Measurements from ENCODE around the gene PRKAG3.
"Not testable (repeated sequence)": the region's sequence is repeated elsewhere in the genome, so short reads cannot be mapped to it uniquely, and the experiment has no call there.

PRKAG3 gene

DNA sequence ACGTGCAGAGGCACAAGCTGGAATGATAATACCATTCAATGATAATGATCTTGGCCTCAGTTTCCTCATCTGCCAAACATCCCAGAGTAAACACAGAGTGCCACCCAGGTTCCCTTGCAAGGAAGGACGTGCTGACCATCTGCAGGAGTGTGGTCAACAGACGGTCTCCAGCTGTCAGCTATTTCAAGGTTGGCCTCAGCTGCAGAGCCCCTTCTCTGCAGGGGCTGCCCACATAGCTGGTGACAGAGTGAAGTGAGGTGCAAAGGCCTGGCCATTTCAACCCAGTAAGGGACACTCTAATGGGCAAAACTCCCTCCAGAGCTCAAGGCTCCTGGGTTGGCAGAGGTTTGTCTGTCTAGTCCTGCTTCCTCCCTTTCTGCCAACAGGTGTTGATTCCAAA is 19.7 kb upstream of the PRKAG3 start:
- no peak overlapping the region for H3K4me3 ChIP-seq (replicated peaks; ENCODE audit: insufficient read depth, low read length)
- DNase-seq (ENCODE audit: low read depth in 1 of 2, low spot score in 1 of 2), result no peak
- TF ChIP-seq GABPA (IDR thresholded peaks at IDR 0.05; ENCODE audit: low read depth) (no peak), SPI1 (IDR thresholded peaks at IDR 0.05; ENCODE audit: borderline replicate concordance, low read depth) (no peak), POLR2AphosphoS5 (IDR thresholded peaks at IDR 0.05; ENCODE audit: low read depth) (no peak)
- TF ChIP-seq, protein P1, sequence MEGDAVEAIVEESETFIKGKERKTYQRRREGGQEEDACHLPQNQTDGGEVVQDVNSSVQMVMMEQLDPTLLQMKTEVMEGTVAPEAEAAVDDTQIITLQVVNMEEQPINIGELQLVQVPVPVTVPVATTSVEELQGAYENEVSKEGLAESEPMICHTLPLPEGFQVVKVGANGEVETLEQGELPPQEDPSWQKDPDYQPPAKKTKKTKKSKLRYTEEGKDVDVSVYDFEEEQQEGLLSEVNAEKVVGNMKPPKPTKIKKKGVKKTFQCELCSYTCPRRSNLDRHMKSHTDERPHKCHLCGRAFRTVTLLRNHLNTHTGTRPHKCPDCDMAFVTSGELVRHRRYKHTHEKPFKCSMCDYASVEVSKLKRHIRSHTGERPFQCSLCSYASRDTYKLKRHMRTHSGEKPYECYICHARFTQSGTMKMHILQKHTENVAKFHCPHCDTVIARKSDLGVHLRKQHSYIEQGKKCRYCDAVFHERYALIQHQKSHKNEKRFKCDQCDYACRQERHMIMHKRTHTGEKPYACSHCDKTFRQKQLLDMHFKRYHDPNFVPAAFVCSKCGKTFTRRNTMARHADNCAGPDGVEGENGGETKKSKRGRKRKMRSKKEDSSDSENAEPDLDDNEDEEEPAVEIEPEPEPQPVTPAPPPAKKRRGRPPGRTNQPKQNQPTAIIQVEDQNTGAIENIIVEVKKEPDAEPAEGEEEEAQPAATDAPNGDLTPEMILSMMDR (IDR thresholded peaks at IDR 0.05; ENCODE audit: insufficient read depth, low read length), result no peak
- TF ChIP-seq, protein P2, sequence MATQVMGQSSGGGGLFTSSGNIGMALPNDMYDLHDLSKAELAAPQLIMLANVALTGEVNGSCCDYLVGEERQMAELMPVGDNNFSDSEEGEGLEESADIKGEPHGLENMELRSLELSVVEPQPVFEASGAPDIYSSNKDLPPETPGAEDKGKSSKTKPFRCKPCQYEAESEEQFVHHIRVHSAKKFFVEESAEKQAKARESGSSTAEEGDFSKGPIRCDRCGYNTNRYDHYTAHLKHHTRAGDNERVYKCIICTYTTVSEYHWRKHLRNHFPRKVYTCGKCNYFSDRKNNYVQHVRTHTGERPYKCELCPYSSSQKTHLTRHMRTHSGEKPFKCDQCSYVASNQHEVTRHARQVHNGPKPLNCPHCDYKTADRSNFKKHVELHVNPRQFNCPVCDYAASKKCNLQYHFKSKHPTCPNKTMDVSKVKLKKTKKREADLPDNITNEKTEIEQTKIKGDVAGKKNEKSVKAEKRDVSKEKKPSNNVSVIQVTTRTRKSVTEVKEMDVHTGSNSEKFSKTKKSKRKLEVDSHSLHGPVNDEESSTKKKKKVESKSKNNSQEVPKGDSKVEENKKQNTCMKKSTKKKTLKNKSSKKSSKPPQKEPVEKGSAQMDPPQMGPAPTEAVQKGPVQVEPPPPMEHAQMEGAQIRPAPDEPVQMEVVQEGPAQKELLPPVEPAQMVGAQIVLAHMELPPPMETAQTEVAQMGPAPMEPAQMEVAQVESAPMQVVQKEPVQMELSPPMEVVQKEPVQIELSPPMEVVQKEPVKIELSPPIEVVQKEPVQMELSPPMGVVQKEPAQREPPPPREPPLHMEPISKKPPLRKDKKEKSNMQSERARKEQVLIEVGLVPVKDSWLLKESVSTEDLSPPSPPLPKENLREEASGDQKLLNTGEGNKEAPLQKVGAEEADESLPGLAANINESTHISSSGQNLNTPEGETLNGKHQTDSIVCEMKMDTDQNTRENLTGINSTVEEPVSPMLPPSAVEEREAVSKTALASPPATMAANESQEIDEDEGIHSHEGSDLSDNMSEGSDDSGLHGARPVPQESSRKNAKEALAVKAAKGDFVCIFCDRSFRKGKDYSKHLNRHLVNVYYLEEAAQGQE (IDR thresholded peaks at IDR 0.05; ENCODE audit: insufficient replicate concordance, low read depth), result no peak
- no peak overlapping the region for H3K27ac ChIP-seq (replicated peaks)
- peaks cover 16% of the 10 kb centered on the region for H3K27me3 ChIP-seq (ENCODE audit: insufficient read depth, poor library complexity, severe bottlenecking)

DNA sequence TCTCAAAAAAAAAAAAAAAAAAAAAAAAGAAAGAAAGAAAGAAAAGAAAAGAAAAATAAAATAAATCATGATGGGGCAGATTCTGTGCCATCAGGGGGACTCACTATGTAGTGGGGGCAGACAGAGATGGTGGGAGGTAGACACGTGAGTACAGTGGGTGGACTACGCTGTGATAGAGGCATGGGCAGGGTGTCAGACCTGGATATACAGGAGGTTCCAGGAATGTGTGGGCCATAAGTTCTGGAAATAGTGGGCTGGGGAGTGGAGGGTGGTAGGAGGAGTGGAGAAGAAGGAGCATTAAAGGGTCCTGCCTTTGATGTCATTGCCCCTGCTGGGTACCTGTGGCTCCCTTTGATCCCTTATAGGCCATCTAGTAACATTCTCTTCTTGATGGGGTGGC is 19.2 kb upstream of the PRKAG3 start:
- TF ChIP-seq, protein P1 (IDR thresholded peaks at IDR 0.05; ENCODE audit: insufficient read depth, low read length), result no peak
- H3K4me3 ChIP-seq (replicated peaks; ENCODE audit: insufficient read depth, low read length), result no peak overlapping the region
- no peak for DNase-seq (ENCODE audit: low read depth in 1 of 2, low spot score in 1 of 2)
- peaks cover 13% of the 10 kb centered on the region for H3K27me3 ChIP-seq (ENCODE audit: insufficient read depth, poor library complexity, severe bottlenecking)
- H3K27ac ChIP-seq (replicated peaks), result no peak overlapping the region

DNA sequence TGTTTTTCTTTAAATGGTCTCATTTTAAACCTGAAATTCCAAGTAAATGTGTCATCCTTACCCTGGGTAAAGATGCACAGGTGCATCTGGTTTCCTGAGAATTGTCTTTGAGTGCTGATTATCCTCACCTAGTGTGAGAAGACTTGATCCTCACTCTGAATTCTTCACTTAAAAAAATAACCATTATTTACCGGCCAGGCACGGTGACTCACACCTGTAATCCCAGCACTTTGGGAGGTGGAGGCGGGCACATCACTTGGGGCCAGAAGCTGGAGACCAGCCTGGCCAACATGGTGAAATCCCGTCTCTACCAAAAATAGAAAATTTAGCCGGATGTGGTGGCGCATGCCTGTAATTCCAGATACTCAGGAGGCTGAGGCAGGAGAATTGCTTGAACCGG is 18.1 kb upstream of the PRKAG3 start:
- no peak overlapping the region for H3K27ac ChIP-seq (replicated peaks)
- no peak overlapping the region for H3K4me3 ChIP-seq (replicated peaks; ENCODE audit: insufficient read depth, low read length)
- TF ChIP-seq, protein P2 (IDR thresholded peaks at IDR 0.05; ENCODE audit: insufficient replicate concordance, low read depth), result no peak
- TF ChIP-seq POLR2AphosphoS5 (IDR thresholded peaks at IDR 0.05; ENCODE audit: low read depth) (no peak), SPI1 (IDR thresholded peaks at IDR 0.05; ENCODE audit: borderline replicate concordance, low read depth) (no peak), GABPA (IDR thresholded peaks at IDR 0.05; ENCODE audit: low read depth) (no peak)
- TF ChIP-seq, protein P1 (IDR thresholded peaks at IDR 0.05; ENCODE audit: insufficient read depth, low read length), result no peak
- DNase-seq (ENCODE audit: low read depth in 1 of 2, low spot score in 1 of 2), result no peak
- peaks cover 5% of the 10 kb centered on the region for H3K27me3 ChIP-seq (ENCODE audit: insufficient read depth, poor library complexity, severe bottlenecking)

- not testable (repeated sequence) for H3K4me3 ChIP-seq (replicated peaks; ENCODE audit: insufficient read depth, low read length); H3K27me3 ChIP-seq (ENCODE audit: insufficient read depth, poor library complexity, severe bottlenecking); DNase-seq (ENCODE audit: low read depth in 1 of 2, low spot score in 1 of 2); H3K27ac ChIP-seq (replicated peaks)
These were observed 15.4 kb upstream of the PRKAG3 start for GRCh38 chr2:218846963-218847362.

GRCh38 chr2:218844334-218844733 is 12.7 kb upstream of the PRKAG3 start:
- H3K27ac ChIP-seq (replicated peaks); H3K4me3 ChIP-seq (replicated peaks; ENCODE audit: insufficient read depth, low read length); DNase-seq (ENCODE audit: low read depth in 1 of 2, low spot score in 1 of 2); H3K27me3 ChIP-seq (ENCODE audit: insufficient read depth, poor library complexity, severe bottlenecking): not testable (repeated sequence)
